ENCODE results near the gene MIP.
"Not testable (repeated sequence)": the region's sequence is repeated elsewhere in the genome, so short reads cannot be mapped to it uniquely, and the experiment has no call there.

Gene MIP

DNA sequence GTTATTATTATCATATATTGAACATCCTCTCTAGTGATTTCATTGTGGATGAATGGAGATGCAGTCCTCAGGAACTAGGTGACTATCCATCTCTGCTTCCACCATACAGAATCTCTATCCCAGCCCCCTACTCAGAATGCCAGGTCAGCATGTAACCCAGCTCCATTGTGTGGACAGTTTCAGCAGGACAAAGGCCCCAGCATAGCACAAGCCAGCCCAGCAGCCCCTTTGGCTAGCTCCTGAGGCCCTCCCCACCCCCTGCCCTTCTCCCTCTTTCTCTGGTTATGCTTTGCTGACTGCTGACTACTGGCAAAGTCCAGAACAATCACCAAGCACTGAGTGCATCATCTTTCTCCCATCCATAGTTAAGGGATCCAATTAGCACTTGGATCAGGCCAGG lies 8.1 kb upstream of the MIP start:
- DNase-seq, result no peak

DNA sequence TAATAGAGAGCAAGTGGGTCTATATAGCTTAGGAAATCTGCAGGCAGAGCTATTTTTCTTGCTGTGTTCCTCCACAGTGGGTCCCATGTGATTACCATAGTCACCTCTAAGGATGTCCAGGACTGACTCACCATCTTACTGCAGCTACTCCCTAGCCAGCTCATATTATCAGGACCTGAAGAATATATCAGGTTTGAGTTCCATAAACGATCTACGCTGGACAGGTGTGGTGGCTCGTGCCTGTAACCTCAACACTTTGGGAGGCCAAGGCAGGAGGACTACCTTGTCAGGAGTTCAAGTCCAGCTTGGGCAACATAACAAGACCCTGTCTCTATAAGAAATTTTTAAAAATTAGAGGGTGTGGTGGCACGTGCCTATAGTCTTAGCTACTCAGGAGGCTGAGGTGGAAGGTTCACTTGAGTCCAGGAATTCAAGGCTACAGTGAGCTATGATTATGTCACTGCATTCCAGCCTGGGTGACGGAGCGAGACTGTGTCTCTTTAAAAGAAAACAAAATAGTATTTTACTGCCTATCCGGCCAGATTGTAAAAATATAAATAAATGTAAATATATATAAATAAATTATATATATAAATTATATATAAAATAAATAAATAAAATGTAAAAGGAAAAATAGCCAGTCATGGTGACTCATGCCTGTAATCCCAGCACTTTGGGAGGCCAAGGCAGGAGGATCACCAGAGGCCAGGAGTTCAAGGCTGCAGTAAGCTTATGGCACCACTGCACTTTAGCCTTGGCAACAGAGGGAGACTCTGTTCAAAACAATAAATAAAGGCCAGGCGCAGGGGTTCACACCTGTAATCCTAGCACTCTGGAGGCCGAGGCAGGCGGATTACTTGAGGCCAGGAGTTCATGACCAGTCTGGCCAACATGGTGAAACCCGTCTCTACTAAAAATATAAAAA lies 7.0 kb upstream of the MIP start:
- DNase-seq, result peak in 1 of 2 donors; percentile 3

DNA sequence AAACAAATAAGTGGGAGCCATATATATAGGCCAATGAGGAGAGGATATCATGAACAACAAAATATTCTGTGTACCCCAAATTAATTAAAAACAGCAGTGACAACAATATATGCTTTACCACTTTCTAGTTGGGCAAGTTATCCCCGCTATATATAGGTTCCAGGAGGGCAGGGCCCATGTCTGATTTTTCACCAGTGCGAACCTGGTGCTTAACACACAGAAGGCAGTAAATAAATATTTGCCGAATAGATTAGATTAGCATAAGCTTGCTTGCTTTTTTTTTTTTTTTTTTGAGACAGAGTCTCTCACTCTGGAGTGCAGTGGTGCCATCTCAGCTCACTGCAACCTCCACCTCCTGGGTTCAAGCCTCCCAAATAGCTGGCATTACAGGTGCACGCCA lies 3.4 kb upstream of the MIP start:
- no peak for DNase-seq

DNA sequence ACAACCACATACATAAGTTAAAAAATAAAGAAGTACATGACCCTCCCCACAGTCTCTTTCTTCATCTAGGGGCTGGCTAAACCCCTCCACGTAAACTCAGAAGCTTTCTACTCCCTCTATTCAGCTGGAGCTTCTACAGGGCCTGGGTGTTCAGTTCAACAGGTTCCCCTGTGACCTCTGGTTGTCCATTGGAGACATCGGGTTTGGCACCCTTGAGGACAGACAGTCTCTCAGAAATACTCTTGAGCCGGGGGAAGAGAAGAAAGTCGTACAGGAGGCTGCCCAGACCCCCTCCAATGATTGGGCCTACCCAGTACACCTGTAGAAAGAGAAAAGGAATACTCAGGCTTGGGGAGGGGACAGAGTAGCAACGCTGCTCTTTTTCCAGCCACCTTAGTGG lies 3.3 kb downstream of the MIP start:
- no peak for DNase-seq

DNA sequence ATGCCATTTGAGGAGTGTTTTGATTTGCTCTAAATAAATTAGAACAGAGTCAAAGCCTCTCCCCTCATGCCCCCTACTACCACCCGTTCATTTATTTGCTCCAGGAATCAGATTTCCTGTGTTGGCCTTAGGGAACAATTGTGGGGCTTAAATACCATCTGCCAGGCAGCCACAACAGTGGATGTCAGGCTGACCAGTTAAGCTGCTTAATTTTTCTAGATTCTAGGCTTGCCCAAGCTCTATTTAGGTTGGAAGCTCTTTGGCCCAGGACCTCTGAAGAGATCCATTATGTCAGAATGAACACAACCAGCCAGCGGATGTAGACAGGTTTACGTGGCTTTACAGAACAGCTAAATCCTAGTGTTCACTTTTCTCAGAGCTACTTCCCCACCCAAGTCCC lies 4.2 kb downstream of the MIP start:
- DNase-seq, result no peak

DNA sequence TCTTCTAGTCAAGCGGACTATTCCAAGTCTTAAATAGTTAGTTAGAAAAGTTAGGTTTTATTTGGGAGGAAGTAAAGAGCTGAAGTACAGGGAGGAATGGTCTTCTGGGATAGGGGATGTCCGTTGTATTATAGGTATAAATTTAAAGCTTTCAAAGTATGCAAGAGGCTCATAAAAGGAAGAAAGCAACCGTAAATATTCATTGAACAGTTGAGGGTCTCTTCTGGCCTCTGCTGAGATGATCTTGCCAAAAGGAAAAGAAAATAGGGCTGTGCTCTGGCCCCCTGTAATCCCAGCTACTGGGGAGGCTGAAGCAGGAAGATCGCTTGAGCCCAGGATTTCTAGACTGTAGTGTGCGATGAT lies 4.9 kb downstream of the MIP start:
- DNase-seq, result no peak

DNA sequence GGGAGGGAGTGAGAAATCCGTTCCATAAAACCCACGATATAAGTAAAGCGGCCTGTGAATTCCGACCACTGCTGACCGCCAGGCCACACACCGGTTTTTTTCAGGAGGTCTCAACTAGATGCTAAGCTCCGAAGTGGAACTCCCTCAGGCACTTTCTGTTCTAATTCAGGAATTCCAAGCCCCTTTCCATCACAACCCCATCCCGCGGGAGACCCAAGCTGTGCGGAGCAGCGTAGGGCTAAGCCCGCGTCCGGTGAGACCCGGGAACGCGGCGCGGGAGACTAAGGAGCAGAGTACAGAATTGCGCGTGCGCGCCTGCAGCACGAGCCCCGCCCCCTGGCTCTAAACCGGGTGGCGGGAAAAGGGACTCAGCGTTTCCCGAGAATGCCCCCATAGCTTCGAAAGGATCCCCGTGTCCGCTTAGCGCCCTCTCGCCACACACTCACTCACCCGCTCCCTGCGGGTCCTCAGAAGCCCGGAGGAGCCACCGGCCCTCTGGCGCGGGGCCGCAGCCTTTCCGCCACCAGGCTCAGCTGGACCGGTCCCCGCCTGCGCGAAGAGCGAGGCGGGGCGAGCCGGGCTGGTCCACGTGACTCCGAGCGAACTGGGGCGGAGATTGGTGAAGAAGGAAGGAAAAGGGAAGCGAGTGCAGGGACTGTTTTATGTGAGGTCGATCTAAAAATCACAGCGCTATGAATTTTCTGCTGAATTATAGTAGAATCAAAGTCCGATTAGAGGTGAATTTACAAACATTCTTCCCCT lies 5.4 kb downstream of the MIP start, which contains the start of gene TIMELESS:
Gene TIMELESS, minus strand, starts transcription at position 567 of the 762 bp plus-strand sequence. CDS start 15,256 bp downstream, outside the sequence.
- DNase-seq, result peak; percentile 88 to 91

DNA sequence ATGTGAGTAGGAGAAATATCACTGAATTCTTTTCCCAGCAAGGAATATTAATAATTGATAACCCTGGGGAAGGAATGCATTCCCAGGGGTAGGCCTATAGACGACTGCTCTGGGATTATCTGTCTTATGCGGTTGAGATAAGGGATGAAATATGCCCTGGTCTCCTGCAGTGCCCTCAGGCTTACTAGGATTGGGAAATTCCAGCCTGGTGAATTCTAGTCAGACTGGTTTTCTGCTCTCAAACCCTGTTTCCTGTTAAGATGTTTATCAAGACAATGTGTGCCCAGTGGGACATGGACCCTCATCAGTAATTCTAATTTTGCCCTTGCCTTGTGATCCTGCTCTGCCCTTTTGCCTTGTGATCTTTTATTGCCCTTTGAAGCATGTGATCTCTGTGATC lies 11.2 kb downstream of the MIP start:
- not testable (repeated sequence) for DNase-seq

DNA sequence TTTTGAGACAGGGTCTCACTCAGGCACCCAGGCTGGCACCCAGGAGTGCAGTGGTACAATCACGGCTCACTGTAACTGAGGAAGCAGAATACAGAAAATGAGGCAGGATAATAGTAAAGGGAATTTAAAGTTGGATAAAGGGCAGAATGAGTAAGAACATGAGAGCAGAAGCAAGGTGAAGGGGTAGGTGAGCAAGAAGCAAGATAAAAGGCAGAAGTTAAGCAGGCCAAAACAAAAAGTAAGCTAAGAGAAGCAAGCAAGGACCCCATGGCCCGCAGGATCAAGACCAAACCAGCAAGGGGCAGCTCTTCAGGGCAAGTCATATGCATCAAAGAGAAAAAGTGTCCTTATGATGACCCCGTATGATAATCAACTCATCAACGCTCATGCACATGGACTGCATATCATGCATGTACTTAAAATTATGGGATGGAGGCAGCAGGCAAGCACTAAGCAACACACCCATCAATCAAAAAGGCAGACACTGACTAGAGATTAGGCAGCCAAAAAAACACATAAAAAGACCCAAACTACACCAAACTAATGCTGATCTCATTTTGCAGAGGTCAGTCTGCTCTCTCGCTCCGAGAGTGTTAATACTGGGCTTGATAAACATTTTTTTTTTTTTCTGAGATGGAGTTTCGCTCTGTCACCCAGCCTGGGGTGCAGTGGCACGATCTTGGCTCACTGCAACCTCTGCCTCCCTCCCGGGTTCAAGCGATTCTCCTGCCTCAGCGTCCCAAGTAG lies 16.9 kb downstream of the MIP start:
- no peak for DNase-seq

DNA sequence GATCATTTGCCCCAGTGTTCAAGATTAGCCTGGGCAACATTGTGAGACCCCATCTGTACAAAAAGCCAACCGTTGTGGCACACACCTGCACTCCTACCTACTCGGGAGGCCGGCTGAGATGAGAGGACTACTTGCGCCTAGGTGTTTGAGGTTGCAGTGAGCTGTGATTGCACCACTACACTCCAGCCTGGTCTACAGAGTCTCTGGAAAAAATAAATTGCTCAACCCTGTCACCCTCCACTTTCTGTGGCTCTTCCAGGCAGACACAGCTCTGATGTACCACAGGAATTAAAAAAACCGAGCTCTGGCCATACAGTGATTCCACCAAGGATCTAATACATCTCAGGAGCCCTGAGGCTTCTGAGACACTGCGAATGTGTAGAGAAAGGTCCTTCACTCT lies 19.6 kb downstream of the MIP start:
- no peak for DNase-seq

DNA sequence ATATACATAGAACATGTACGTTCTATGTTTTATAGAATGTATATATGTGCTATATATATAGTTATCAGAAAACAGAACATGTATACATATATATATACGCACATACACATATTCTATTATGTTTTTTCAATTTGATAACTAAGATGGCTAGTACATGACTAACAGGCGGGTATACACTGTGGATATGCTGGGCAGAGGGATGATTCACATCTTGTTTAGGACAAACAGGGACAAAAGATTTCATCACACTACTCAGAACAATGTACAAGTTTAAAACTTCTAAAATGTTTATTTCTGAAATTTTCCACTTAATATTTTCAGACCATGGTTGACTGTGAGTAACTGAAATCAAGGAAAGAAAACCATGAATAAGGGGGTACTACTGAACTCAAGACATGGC lies 22.6 kb downstream of the MIP start:
- DNase-seq, result no peak

DNA sequence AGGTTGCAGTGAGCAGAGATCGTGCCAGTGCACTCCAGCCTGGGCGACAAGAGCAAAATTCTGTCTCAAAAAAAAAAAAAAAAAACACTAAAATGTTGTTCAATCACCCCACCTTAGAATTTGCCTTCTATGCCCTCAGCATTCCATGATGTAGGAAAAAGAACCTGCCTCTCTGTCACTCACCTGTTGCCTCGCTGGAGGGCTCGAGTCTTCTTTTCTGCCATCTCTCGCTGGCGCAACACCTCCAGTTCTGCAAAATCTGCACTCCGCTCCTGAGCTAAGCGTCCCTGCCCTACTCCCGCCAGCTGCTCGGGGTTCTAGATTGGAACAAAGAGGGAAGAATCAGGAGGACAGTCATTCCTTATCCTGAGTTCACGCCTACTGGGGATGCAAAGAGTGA lies 23.2 kb downstream of the MIP start:
- DNase-seq, result no peak

DNA sequence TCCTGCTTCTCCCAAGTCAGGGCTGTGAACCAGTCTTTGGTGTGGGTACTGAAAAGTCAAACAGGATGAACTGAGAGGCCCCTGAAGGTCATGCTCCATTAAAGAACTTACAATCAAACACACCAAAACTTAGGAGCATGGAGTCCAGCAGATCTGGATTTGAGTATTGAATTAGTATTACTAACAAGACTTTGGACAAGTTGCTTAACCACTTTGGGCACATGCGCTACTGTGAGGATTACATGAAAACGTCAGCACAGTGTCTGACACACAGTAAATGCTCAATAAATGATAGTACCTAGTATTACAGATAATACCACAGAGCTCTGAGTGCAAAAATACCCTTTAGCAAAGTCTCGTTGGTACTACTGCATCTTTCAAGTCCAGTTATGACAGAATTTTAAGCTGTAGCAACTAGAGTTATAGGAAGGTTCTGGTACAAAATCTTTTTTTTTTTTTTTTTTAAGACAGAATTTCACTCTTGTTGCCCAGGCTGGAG lies 28.5 kb downstream of the MIP start:
- no peak for DNase-seq

DNA sequence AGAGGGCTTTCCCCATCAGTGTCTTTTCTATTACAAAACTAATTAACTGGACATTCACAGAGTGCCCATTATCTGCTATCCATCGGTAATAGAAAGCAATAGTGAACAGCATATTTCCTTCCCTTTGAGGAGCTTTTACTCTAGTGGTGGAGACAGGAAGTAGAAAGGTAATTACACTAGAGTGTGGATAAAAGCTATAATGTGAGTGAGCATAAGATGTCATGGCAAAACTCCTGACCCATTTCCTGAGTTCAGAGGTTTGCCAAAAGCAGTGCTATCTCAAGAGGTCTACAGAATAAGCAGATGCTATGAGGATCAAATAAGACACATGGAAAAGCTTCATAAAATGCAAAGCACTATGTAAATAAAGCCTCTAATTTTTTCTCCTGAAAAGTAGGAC lies 29.3 kb downstream of the MIP start:
- DNase-seq, result no peak

DNA sequence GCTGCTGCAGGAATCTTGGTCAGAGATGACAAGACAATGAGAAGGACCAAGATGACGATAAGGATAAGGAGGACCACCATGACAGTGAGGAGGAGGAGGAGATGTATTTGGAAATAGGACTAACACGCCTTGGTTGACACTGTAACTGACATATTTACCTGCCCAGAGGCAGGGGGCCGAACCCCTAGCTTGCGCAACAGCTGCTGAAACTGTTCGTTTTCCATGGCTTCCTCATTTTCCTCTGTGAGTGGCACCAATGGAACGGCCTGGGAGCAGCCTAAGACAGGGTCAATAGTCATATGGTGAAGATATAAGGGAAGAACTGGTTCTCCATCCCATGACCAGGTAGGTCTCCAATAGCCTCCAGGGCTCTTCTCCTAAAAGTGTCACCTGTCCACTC lies 34.0 kb downstream of the MIP start:
- DNase-seq, result no peak

DNA sequence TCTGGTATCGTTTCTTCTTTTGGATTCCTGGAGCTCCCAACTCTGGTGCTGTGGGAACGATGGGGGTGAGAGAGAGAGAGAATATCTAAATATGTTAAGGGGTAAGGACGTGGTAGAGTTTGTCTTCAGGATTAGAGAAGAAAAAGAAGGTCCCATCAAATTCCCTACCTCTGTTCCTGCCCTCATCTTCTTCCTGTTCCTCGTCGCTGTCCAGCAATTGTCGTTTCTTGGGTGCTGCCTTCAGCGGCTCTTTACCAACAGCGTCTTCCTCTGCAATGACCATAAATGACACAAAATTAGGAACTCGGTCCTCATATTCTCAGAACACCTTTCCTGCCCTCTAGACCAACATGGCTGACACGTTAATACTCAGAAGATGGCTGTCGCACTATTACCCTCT lies 36.7 kb downstream of the MIP start:
- DNase-seq, result no peak

DNA sequence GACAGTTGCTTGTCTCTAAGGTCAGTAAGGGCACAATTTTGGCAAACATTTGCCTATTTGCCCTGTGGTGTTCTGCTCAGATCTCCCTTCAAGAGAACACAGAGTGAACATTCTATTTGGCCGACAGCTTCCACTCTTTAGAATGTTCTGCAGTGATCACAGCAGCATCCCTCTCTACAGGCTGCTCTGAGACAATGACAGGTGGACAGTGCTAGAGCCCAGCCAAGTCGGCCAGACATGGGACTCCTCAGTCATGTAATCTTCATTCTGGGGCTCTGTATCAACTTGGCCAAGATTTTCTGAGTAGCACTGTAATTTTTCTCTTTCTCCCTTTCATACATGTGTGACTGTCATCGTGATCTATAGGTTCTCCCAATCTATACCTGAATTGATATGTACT lies 40.1 kb downstream of the MIP start:
- no peak for DNase-seq

DNA sequence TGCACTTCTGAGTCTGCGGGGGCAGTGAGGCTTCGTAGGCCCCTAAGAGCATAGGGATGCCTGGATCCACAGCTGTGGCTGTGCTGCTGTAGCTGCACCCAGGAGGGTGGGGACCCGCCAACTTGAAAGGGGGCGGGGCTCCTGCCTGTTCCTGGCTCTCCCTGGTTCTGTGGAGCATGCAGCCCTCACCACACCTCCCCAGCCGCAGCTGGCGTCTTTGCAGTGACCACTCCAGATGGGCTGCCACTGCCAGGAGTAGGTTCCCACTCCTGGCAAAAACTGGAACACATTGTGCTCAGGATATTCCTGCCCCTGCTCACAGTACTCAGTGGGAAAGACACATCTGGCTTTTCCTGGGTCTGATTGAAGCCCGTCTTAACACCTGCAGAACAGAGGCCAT lies 41.1 kb downstream of the MIP start:
- DNase-seq, result no peak

DNA sequence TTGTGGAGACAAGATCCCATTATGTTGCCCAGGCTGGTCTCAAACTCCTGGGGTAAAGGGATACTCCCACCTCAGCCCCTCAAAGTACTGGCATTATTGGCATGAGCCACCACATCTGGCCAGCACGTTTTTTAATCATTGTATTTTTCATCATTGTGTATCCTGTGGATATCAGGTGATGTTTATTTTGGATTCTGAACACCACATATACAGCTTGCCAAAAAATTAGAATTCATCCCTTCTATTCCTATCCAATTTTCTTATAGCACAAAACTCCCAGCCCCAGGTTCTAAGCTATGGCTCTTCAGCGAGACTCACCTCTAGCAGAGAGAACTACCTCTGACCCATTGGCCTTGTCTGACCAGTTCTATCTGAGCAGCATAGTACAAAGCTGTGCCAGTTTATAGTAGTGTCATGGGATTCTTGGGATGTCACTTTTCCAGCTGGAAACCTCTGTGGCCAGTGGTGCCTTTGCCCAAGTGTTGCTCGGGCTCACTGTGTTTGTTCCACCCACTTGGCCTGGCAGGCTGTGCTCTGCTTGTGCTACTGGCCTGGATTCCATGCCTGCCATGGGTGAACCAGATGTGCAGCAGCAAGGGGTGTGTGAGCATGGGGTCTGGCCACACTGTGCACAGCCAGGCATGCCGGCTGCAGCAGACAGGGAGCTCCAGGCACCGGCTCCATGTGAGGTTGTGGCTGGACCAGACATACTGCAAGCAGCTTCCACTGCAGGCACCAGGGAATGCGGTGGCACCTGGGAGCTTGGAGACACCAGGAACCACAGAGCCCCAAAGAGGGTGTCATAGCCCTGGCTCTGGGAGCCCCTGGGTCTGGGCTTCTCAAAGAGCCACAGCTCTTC lies 42.4 kb downstream of the MIP start:
- DNase-seq, result no peak

DNA sequence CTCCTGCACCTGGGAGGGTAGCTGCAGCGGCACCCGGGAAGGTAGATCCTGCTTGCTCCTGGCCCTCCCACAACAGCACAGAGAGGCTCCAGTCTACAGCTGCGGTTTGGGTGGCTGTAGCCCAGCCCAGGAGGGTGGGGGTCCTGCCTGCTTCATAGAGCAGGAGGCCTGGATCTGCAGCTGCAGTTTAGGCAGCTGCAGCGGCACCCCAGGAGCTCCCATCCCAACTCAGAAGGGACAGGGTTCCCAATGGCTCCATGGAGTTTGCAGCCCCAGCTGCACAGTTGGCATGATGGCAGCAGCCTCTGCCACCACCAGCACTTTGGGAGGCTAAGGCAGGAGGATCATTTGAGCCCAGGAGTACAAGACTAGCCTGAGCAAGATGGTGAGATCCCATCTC lies 43.7 kb downstream of the MIP start:
- DNase-seq, result no peak

DNA sequence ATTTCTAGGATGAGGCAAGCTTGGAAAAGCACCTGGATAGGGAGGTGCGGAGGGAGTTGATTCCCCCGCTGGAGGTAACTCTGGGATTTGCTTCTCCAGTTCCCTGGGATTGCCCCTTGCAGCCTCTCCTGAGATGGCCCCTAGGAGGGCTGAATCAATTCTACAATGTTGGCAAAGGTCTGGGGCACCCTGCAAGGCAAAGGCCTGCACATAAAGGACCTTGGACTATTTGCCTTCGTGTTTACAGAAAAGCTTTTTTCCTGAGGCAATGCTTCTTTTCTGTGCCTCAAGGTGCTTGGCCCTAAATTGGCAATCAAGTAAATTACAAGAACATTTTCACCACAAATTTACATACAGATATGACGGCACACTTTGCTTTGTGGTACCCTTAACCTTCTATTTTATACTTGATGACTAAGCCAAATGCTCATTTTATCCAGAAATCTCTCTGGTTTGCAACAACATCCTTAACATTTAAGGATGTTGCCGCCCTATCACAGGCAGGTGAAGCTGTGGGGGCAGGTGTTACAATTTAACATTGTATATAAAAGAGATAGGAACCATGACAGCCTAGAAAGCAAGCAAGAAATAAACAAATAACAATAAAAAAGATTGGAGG lies 45.5 kb downstream of the MIP start:
- DNase-seq, result no peak

DNA sequence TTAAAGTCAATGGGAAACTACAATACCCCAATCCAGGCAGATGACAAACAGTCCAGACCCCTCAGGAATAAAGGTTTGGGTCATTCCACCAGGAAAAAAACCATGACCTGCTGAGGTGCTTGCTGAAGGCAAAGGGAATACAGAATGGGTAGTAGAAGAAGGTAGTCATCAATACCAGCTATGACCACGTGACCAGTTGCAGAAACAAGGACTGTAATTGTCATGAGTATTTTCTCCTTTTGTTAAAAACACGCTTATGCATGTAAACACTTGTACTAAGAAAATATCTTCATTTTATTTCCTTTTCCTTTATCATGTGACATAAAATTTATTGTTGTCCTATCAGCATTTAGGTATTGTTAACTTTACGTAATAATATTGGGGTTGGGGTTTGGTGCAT lies 50.2 kb downstream of the MIP start:
- not testable (repeated sequence) for DNase-seq

All from inflammatory macrophage treated with lipopolysaccharide for 1 hour (primary cell).